HepG2 (cell line): ENCODE measurements around the gene CDK10. TPM values are rescaled to one million over a fixed set of nuclear protein-coding genes. Genes with fewer than 3 reads are reported as not detected.
A peak's percentile ranks its signal among the peaks of the same experiment; 100 is the strongest.

Source experiments
- ATAC-seq: fragments of 200-7000 bp; cut with Tn5 transposase; 3 replicates; pipeline ENCODE4 v1.9.1; 2020; ENCODE audit warnings: mild to moderate bottlenecking, moderate library complexity
- BruUV-seq: library from RNA; stranded (reverse); fragments of 400-500 nt; replicated peaks from 2 replicates; lab custom pipeline; 2021; lab: Mats Ljungman, UMichigan
- CTCF ChIA-PET: fragments of 300-600 bp; formaldehyde crosslinking; extraction: SDS; loops from one replicate; lab custom pipeline; 2021; ENCODE audit warnings: low total read pairs, inconsistent platforms, low intra/inter-chr PET ratio; lab: Yijun Ruan, JAX
- POLR2A ChIA-PET: fragments of 350-600 bp; sonication (Branson Sonifier 250); formaldehyde crosslinking; loops from one replicate; lab custom pipeline; 2020; ENCODE audit warnings: antibody characterized with exemption, inconsistent platforms; lab: Yijun Ruan, JAX
- DNase-seq: peaks from one replicate; pipeline ENCODE4 v3.0.0-alpha.2; 2015; ENCODE audit warnings: low spot score
- FAIRE-seq: peaks from 3 replicates; lab custom pipeline; 2011; peaks lifted over from hg19 to GRCh38; lab: Jason Lieb, UNC
- H2AFZ ChIP-seq: one replicate; pipeline ENCODE4 v1.6.1; 2011; ENCODE audit warnings: low read length, inconsistent platforms
- H3K27ac ChIP-seq: fragments of 300-600 bp; 3 replicates; pipeline ENCODE4 v1.8.0; 2011; ENCODE audit warnings: mixed run types, mild to moderate bottlenecking, mixed read lengths, low read length, inconsistent platforms; ENCODE audit not compliant: insufficient read depth; ENCODE audit errors: extremely low read length
- H3K27me3 ChIP-seq, 2 experiments: fragments of 200-600 bp in 1 of 2; 2 replicates in 1 of 2; 3 replicates in 1 of 2; pipeline versions ENCODE4 v1.6.0 to v1.8.0; 2011; ENCODE audit warnings: low read length in 2 of 2, mild to moderate bottlenecking in 2 of 2, moderate library complexity in 2 of 2, inconsistent platforms in 1 of 2; ENCODE audit not compliant: insufficient read depth in 2 of 2, control insufficient read depth in 1 of 2
- H3K36me3 ChIP-seq, 2 experiments: fragments of 200-600 bp in 1 of 2; replicated peaks in 1 of 2; 2 replicates in 1 of 2; 3 replicates in 1 of 2; pipeline versions ENCODE4 v1.5.1 to v1.8.0; 2011; ENCODE audit warnings: low read length in 2 of 2, inconsistent platforms in 1 of 2; ENCODE audit not compliant: insufficient read depth in 2 of 2, control insufficient read depth in 1 of 2
- H3K4me1 ChIP-seq: 2 replicates; pipeline ENCODE4 v1.5.1; 2012; ENCODE audit warnings: low read length, inconsistent platforms; ENCODE audit not compliant: insufficient read depth
- H3K4me2 ChIP-seq: 2 replicates; pipeline ENCODE4 v1.6.0; 2011; ENCODE audit warnings: low read depth, low read length, inconsistent platforms
- H3K4me3 ChIP-seq, 3 experiments: fragments of 200-600 bp in 1 of 3; sonication (generic), shearing (Covaris generic) in 1 of 3; replicated peaks in 1 of 3; 2 replicates each; pipeline ENCODE4 v1.5.1; 2011 to 2016; ENCODE audit warnings: low read length in 3 of 3, inconsistent platforms in 2 of 3, low read depth in 2 of 3, mild to moderate bottlenecking in 2 of 3, control low read depth in 1 of 3, mixed read lengths in 1 of 3; ENCODE audit not compliant: insufficient read depth in 1 of 3
- H3K79me2 ChIP-seq: one replicate; pipeline ENCODE4 v1.6.1; 2011; ENCODE audit warnings: low read length, inconsistent platforms; ENCODE audit not compliant: insufficient read depth
- H3K9ac ChIP-seq: 2 replicates; pipeline ENCODE4 v1.6.0; 2011; ENCODE audit warnings: mild to moderate bottlenecking, low read depth, low read length, inconsistent platforms; ENCODE audit not compliant: insufficient read depth
- H3K9me3 ChIP-seq: 2 replicates; pipeline ENCODE4 v1.5.1; 2012; ENCODE audit warnings: mild to moderate bottlenecking, low read length
- H4K20me1 ChIP-seq: 2 replicates; pipeline ENCODE4 v1.6.0; 2011; ENCODE audit warnings: inconsistent platforms, mild to moderate bottlenecking, low read length, moderate library complexity; ENCODE audit not compliant: insufficient read depth
- AGO2 ChIP-seq: fragments of 200-400 bp; formaldehyde crosslinking; optimal IDR thresholded peaks from 2 replicates; pipeline ENCODE3; 2017; ENCODE audit warnings: mild to moderate bottlenecking, low read depth, low read length, moderate library complexity
- HNRNPL ChIP-seq: fragments of 200-400 bp; formaldehyde crosslinking; IDR thresholded peaks from 2 replicates; pipeline ENCODE4 v1.6.1; 2017; ENCODE audit warnings: mild to moderate bottlenecking, low read depth, low read length
- PITX1 ChIP-seq: sonication (generic); formaldehyde crosslinking; IDR thresholded peaks from 2 replicates; pipeline ENCODE4 v1.5.1; 2020; ENCODE audit warnings: mild to moderate bottlenecking, missing genetic modification reagents
- RBFOX2 ChIP-seq: fragments of 200-400 bp; formaldehyde crosslinking; IDR thresholded peaks from 2 replicates; pipeline ENCODE4 v1.6.1; 2017; ENCODE audit warnings: low read depth, mild to moderate bottlenecking, low read length
- ZNF512B ChIP-seq: sonication (generic); formaldehyde crosslinking; IDR thresholded peaks from 2 replicates; pipeline ENCODE4 v1.5.1; 2020; ENCODE audit warnings: missing genetic modification reagents, mild to moderate bottlenecking, borderline replicate concordance
- WGBS: methylation state at CpG from one replicate; pipeline ENCODE4 v1.1.6; 2017; ENCODE audit warnings: low lambda C conversion rate; 5-methylcytosine and 5-hydroxymethylcytosine counted together
- in situ Hi-C: cut with HindIII; loops from 2 replicates; pipeline ENCODE4 v1.10.0; 2017; ENCODE audit warnings: low pct_unique_long_range_greater_than_20kb; ENCODE audit not compliant: extremely low pct_ligation_motif_present
- intact Hi-C: fragments of 100-400 bp; cut with micrococcal nuclease; formaldehyde crosslinking; loops from one replicate; pipeline ENCODE4 v1.10.0; 2022; ENCODE audit not compliant: unreplicated experiment
- polyA plus RNA-seq, 8 experiments: library from polyadenylated mRNA; depleted of rRNA in 3 of 8; stranded (reverse) in 7 of 8; unstranded in 1 of 8; fragments of >200 nt; fragmentation: Illumina TruSeq in 4 of 8; extraction: Trizol in 4 of 8; gene quantifications; 2 replicates each; pipeline versions ENCODE4 v1.2.1 to v1.2.3, GENCODE V29; 2011 to 2016; ENCODE audit warnings: low read depth in 4 of 8, missing spikeins in 1 of 8, mixed read lengths in 1 of 8; ENCODE audit not compliant: insufficient read depth in 1 of 8
- total RNA-seq, 5 experiments: library from RNA; depleted of rRNA; stranded (reverse); fragments of >200 nt; fragmentation: Illumina TruSeq; extraction: Trizol; gene quantifications; 2 replicates each; pipeline ENCODE4 v1.2.3, GENCODE V29; 2016; ENCODE audit warnings: low read depth in 1 of 5
- TF ChIP-seq, protein P1 (sequence below): sonication (generic); formaldehyde crosslinking; IDR thresholded peaks from 2 replicates; pipeline ENCODE4 v1.9.0; 2022; ENCODE audit warnings: missing genetic modification reagents, mild to moderate bottlenecking, borderline replicate concordance
- TF ChIP-seq, protein P2 (sequence below): sonication (generic); formaldehyde crosslinking; IDR thresholded peaks from 2 replicates; pipeline ENCODE4 v1.4.0; 2020; ENCODE audit warnings: missing genetic modification reagents, mild to moderate bottlenecking, borderline replicate concordance
- TF ChIP-seq, protein P3 (sequence below), 2 experiments: sonication (generic) in 1 of 2; formaldehyde crosslinking in 1 of 2; IDR thresholded peaks; 2 replicates each; pipeline versions ENCODE4 v1.4.0 to v1.6.1; 2016 to 2020; ENCODE audit warnings: borderline replicate concordance in 1 of 2, low read depth in 1 of 2, mild to moderate bottlenecking in 1 of 2, missing genetic modification reagents in 1 of 2

The CDK10 gene
- total and polyA plus RNA-seq, 2 of the 13 experiments (the other 11 are each of a cell fraction or from before 2014, with no cell fraction given): 2.5 to 3.9 TPM

DNA sequence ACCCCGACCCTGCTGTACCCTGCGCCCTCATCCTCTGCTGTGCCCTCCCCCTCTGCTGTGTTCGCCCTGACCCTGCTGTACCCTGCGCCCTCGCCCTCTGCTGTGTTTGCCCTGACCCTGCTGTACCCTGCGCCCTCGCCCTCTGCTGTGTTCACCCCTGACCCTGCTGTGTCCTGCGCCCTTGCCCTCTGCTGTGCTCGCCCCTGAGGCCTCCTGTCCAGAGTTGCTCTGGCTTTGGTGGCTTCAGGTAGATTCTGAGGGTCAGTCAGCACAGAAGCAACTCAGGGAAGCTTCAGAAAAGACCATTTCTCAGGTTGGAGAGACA, 46.4 kb downstream of the CDK10 start:
- Histone ChIP-seq H2AFZ (no peak overlapping the region), H3K27ac (no peak overlapping the region), H3K9me3 (no peaks in the 10 kb centered on the region), H3K36me3 (peaks cover 37 to 71% of the 10 kb centered on the region in 2 experiments), H4K20me1 (no peaks in the 10 kb centered on the region), H3K27me3 (no peaks in the 10 kb centered on the region), H3K79me2 (no peaks in the 10 kb centered on the region), H3K4me1 (peaks cover 21% of the 10 kb centered on the region), H3K4me2 (no peak overlapping the region), H3K9ac (no peak overlapping the region), H3K4me3 (no peak overlapping the region)
- ATAC-seq: no peak
- ChIA-PET CTCF (no interaction called here), POLR2A (no interaction called here)
- WGBS: 97% methylated on average over 9 of the region's 9 CpGs
- no TSS peak for BruUV-seq
- no peak for FAIRE-seq
- no peak for DNase-seq
- intact Hi-C loops (no loop called here), in situ Hi-C loops (no loop called here)
- TF ChIP-seq RBFOX2: peak; percentile 30
- TF ChIP-seq HNRNPL: 0 out of 2 replicates have a peak, but pooled peaks have one; percentile 43
- 0 out of 2 replicates have a peak, but pooled peaks have one; percentile 17 for TF ChIP-seq PITX1
- TF ChIP-seq, protein P1, sequence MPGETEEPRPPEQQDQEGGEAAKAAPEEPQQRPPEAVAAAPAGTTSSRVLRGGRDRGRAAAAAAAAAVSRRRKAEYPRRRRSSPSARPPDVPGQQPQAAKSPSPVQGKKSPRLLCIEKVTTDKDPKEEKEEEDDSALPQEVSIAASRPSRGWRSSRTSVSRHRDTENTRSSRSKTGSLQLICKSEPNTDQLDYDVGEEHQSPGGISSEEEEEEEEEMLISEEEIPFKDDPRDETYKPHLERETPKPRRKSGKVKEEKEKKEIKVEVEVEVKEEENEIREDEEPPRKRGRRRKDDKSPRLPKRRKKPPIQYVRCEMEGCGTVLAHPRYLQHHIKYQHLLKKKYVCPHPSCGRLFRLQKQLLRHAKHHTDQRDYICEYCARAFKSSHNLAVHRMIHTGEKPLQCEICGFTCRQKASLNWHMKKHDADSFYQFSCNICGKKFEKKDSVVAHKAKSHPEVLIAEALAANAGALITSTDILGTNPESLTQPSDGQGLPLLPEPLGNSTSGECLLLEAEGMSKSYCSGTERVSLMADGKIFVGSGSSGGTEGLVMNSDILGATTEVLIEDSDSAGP (CRISPR knock-in tag): peak; percentile 20; the same call in 1 of the 2 replicates
- TF ChIP-seq, protein P2, sequence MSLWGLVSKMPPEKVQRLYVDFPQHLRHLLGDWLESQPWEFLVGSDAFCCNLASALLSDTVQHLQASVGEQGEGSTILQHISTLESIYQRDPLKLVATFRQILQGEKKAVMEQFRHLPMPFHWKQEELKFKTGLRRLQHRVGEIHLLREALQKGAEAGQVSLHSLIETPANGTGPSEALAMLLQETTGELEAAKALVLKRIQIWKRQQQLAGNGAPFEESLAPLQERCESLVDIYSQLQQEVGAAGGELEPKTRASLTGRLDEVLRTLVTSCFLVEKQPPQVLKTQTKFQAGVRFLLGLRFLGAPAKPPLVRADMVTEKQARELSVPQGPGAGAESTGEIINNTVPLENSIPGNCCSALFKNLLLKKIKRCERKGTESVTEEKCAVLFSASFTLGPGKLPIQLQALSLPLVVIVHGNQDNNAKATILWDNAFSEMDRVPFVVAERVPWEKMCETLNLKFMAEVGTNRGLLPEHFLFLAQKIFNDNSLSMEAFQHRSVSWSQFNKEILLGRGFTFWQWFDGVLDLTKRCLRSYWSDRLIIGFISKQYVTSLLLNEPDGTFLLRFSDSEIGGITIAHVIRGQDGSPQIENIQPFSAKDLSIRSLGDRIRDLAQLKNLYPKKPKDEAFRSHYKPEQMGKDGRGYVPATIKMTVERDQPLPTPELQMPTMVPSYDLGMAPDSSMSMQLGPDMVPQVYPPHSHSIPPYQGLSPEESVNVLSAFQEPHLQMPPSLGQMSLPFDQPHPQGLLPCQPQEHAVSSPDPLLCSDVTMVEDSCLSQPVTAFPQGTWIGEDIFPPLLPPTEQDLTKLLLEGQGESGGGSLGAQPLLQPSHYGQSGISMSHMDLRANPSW (CRISPR knock-in tag): no peak
- 0 out of 2 replicates have a peak, but pooled peaks have one; percentile 57 for TF ChIP-seq ZNF512B (CRISPR knock-in tag)
- TF ChIP-seq, protein P3, sequence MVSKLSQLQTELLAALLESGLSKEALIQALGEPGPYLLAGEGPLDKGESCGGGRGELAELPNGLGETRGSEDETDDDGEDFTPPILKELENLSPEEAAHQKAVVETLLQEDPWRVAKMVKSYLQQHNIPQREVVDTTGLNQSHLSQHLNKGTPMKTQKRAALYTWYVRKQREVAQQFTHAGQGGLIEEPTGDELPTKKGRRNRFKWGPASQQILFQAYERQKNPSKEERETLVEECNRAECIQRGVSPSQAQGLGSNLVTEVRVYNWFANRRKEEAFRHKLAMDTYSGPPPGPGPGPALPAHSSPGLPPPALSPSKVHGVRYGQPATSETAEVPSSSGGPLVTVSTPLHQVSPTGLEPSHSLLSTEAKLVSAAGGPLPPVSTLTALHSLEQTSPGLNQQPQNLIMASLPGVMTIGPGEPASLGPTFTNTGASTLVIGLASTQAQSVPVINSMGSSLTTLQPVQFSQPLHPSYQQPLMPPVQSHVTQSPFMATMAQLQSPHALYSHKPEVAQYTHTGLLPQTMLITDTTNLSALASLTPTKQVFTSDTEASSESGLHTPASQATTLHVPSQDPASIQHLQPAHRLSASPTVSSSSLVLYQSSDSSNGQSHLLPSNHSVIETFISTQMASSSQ (IDR thresholded peaks at IDR 0.05; ENCODE audit: low read depth): no peak
- TF ChIP-seq, protein P3 (CRISPR knock-in tag; IDR thresholded peaks at IDR 0.05; ENCODE audit: borderline replicate concordance): no peak
- peak; percentile 86 for TF ChIP-seq AGO2
